A673 (cell line): ENCODE data around the gene C1orf35. TPM values are rescaled to one million over a fixed set of nuclear protein-coding genes. Genes with fewer than 3 reads are reported as not detected.

Source experiments
- BruUV-seq: library from RNA; stranded (reverse); fragments of 400-500 nt; replicated peaks from 2 replicates; lab custom pipeline; 2021; lab: Mats Ljungman, UMichigan
- CTCF ChIA-PET: fragments of 300-600 bp; sonication (Branson Sonifier 250); formaldehyde crosslinking; loops from one replicate; lab custom pipeline; 2022; ENCODE audit warnings: antibody characterized with exemption; lab: Charles Lee
- POLR2A ChIA-PET: fragments of 300-600 bp; sonication (Branson Sonifier 250); formaldehyde crosslinking; loops from one replicate; lab custom pipeline; 2022; ENCODE audit warnings: antibody characterized with exemption; ENCODE audit not compliant: low non-redundant PET; lab: Charles Lee
- DNase-seq: peaks from one replicate; pipeline ENCODE4 v3.0.0-alpha.2; 2015; ENCODE audit warnings: low spot score
- H3K27ac ChIP-seq: fragments of 200-600 bp; sonication (generic); 2 replicates; pipeline ENCODE4 v1.5.1; 2016; ENCODE audit warnings: mixed run types, low read depth, mild to moderate bottlenecking, mixed read lengths, antibody characterized with exemption, low read length; ENCODE audit not compliant: poor library complexity, severe bottlenecking
- H3K27me3 ChIP-seq: fragments of 200-600 bp; sonication (generic); replicated peaks from 2 replicates; pipeline ENCODE4 v1.6.1; 2017; ENCODE audit warnings: mixed run types, low read depth, mild to moderate bottlenecking, mixed read lengths, antibody characterized with exemption, low read length; ENCODE audit not compliant: insufficient read depth, poor library complexity
- H3K36me3 ChIP-seq: fragments of 200-600 bp; sonication (generic); 2 replicates; pipeline ENCODE4 v1.6.1; 2016; ENCODE audit warnings: mixed run types, mild to moderate bottlenecking, mixed read lengths, antibody characterized with exemption, low read length; ENCODE audit not compliant: insufficient read depth, poor library complexity, severe bottlenecking
- H3K4me1 ChIP-seq: fragments of 200-600 bp; sonication (generic); 2 replicates; pipeline ENCODE4 v1.6.1; 2017; ENCODE audit warnings: mixed run types, mild to moderate bottlenecking, mixed read lengths, antibody characterized with exemption, low read length; ENCODE audit not compliant: insufficient read depth, poor library complexity, severe bottlenecking
- H3K4me3 ChIP-seq: fragments of 200-600 bp; sonication (generic); 2 replicates; pipeline ENCODE4 v1.5.1; 2016; ENCODE audit warnings: low read depth, mixed run types, mild to moderate bottlenecking, mixed read lengths, low read length; ENCODE audit not compliant: poor library complexity, severe bottlenecking
- H3K9me3 ChIP-seq: fragments of 200-600 bp; sonication (generic); 2 replicates; pipeline ENCODE4 v1.6.1; 2016; ENCODE audit warnings: mixed run types, low read depth, mild to moderate bottlenecking, mixed read lengths, antibody characterized with exemption, low read length; ENCODE audit not compliant: poor library complexity, severe bottlenecking
- CTCF ChIP-seq: fragments of 300-800, 200-600 bp; sonication (generic); conservative IDR thresholded peaks from 2 replicates; pipeline ENCODE4 v1.5.1; 2017; ENCODE audit warnings: low read depth, mild to moderate bottlenecking, antibody characterized with exemption, low read length, moderate library complexity, mixed read lengths
- EZH2 ChIP-seq: fragments of 200-600 bp; sonication (generic); IDR thresholded peaks from 2 replicates; pipeline ENCODE4 v1.6.1; 2017; ENCODE audit warnings: borderline replicate concordance, low read depth, mild to moderate bottlenecking, mixed read lengths, antibody characterized with exemption, low read length; ENCODE audit not compliant: poor library complexity, severe bottlenecking
- intact Hi-C: fragments of 100-400 bp; cut with micrococcal nuclease; formaldehyde crosslinking; loops from one replicate; pipeline ENCODE4 v1.10.0; 2022; ENCODE audit not compliant: unreplicated experiment
- total RNA-seq: library from RNA; stranded (reverse); gene quantifications from 2 replicates; pipeline ENCODE4 v1.2.3, GENCODE V29; 2021

The C1orf35 gene
- total RNA-seq, 1 experiment from 2014 or later: 27.5 TPM

GRCh38 chr1:228122921-228123441, 19.9 kb upstream of the C1orf35 start:
- no peak overlapping the region for H3K27ac ChIP-seq
- no TSS peak for BruUV-seq
- no peak for TF ChIP-seq CTCF
- no peak for TF ChIP-seq EZH2
- ChIA-PET POLR2A (no interaction called here), CTCF (no interaction called here)
- H3K36me3 ChIP-seq: no peaks in the 10 kb centered on the region
- H3K4me3 ChIP-seq: no peak overlapping the region
- no peak for DNase-seq
- H3K4me1 ChIP-seq: no peaks in the 10 kb centered on the region
- no peaks in the 10 kb centered on the region for H3K27me3 ChIP-seq
- peaks cover 13% of the 10 kb centered on the region for H3K9me3 ChIP-seq
- intact Hi-C loops: no loop called here

DNA sequence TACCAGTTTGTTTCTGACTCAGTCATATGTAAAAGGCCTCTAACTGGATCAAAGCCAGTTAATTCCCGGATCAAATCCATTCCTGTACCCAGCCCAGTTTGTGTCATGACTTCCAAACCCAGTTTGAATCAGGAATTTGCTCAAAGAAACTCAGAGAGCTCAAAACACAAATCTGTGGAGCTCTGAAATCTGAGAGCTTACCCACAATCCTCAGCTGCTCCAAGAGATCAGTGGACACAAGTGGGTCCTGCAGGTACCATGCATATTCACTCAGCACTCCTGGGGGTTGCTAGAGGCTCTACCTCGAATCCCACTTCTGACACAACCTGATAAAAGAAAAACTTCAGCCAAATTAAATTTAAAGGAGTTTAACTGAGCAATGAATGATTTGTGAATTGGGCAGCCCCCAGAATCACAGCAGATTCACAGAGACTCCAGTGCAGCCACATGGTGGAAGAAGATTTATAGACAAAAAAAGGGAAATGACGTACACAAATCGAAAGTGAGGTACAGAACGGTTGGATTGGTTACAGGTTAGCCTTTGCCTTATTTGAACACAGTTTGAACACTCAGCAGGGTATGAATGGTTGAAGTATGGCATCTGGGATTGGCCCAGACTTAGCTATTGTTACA, 17.8 kb upstream of the C1orf35 start:
- Histone ChIP-seq H3K4me3 (no peak overlapping the region), H3K27ac (no peak overlapping the region), H3K9me3 (peaks cover 27% of the 10 kb centered on the region), H3K36me3 (no peaks in the 10 kb centered on the region), H3K27me3 (no peaks in the 10 kb centered on the region), H3K4me1 (no peaks in the 10 kb centered on the region)
- BruUV-seq: TSS peak; percentile 61
- TF ChIP-seq EZH2: no peak
- TF ChIP-seq CTCF: no peak
- no peak for DNase-seq
- intact Hi-C loops: no loop called here
- CTCF ChIA-PET: no interaction called here
- POLR2A ChIA-PET: no interaction called here

DNA sequence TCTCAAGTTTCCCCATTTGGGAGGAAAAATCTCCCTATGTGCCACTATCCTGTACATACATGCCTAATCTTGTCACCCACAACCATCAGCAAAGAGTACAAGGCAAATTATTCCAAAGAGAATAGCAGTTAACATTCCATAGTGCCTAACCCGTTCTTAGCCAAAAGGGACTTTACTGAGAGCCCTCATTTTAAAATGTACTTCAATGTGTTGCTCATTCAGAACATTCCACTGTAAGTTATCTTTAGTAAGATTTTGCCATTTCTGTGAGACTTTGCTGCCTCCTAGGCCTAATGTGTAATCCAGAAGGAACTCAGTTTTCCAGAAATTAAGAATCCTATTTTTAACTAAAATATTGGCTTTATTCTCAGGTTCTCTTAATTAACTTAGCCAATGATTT, 17.2 kb upstream of the C1orf35 start:
- no peaks in the 10 kb centered on the region for H3K36me3 ChIP-seq

More for the DNA sequence above, 17.2 kb upstream of the C1orf35 start:
- POLR2A ChIA-PET: interaction anchor here (0.6 kb wide), 1 partner anchor 23 kb away, joined by 3 read pairs; no protein-coding TSS in a partner anchor
- BruUV-seq: no TSS peak
- Histone ChIP-seq H3K9me3 (peaks cover 27% of the 10 kb centered on the region), H3K4me1 (no peaks in the 10 kb centered on the region), H3K27ac (no peak overlapping the region), H3K27me3 (no peaks in the 10 kb centered on the region), H3K4me3 (no peak overlapping the region)
- DNase-seq: no peak
- CTCF ChIA-PET: no interaction called here
- intact Hi-C loops: no loop called here
- TF ChIP-seq EZH2 (no peak), CTCF (no peak)
